ENCODE data around the gene SLC7A10.

GRCh38 chr19:33268162-33268991 is 42.7 kb upstream of the SLC7A10 start:
- TF ChIP-seq RAD21 (conservative IDR thresholded peaks at IDR 0.05), result no peak
- TF ChIP-seq, protein P1, sequence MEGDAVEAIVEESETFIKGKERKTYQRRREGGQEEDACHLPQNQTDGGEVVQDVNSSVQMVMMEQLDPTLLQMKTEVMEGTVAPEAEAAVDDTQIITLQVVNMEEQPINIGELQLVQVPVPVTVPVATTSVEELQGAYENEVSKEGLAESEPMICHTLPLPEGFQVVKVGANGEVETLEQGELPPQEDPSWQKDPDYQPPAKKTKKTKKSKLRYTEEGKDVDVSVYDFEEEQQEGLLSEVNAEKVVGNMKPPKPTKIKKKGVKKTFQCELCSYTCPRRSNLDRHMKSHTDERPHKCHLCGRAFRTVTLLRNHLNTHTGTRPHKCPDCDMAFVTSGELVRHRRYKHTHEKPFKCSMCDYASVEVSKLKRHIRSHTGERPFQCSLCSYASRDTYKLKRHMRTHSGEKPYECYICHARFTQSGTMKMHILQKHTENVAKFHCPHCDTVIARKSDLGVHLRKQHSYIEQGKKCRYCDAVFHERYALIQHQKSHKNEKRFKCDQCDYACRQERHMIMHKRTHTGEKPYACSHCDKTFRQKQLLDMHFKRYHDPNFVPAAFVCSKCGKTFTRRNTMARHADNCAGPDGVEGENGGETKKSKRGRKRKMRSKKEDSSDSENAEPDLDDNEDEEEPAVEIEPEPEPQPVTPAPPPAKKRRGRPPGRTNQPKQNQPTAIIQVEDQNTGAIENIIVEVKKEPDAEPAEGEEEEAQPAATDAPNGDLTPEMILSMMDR (IDR thresholded peaks at IDR 0.05; ENCODE audit: poor library complexity, severe bottlenecking), result no peak
- TF ChIP-seq EZH2 (IDR thresholded peaks at IDR 0.05; ENCODE audit: borderline replicate concordance, insufficient read depth, low read length, poor library complexity, severe bottlenecking), result no peak
- no peak for TF ChIP-seq EP300 (conservative IDR thresholded peaks at IDR 0.05; ENCODE audit: poor library complexity, severe bottlenecking)
- no peak for TF ChIP-seq POLR2AphosphoS5 (IDR thresholded peaks at IDR 0.05)
- TF ChIP-seq, protein P2, sequence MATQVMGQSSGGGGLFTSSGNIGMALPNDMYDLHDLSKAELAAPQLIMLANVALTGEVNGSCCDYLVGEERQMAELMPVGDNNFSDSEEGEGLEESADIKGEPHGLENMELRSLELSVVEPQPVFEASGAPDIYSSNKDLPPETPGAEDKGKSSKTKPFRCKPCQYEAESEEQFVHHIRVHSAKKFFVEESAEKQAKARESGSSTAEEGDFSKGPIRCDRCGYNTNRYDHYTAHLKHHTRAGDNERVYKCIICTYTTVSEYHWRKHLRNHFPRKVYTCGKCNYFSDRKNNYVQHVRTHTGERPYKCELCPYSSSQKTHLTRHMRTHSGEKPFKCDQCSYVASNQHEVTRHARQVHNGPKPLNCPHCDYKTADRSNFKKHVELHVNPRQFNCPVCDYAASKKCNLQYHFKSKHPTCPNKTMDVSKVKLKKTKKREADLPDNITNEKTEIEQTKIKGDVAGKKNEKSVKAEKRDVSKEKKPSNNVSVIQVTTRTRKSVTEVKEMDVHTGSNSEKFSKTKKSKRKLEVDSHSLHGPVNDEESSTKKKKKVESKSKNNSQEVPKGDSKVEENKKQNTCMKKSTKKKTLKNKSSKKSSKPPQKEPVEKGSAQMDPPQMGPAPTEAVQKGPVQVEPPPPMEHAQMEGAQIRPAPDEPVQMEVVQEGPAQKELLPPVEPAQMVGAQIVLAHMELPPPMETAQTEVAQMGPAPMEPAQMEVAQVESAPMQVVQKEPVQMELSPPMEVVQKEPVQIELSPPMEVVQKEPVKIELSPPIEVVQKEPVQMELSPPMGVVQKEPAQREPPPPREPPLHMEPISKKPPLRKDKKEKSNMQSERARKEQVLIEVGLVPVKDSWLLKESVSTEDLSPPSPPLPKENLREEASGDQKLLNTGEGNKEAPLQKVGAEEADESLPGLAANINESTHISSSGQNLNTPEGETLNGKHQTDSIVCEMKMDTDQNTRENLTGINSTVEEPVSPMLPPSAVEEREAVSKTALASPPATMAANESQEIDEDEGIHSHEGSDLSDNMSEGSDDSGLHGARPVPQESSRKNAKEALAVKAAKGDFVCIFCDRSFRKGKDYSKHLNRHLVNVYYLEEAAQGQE (IDR thresholded peaks at IDR 0.05; ENCODE audit: borderline replicate concordance), result no peak
- no peak for TF ChIP-seq SMC3 (conservative IDR thresholded peaks at IDR 0.05; ENCODE audit: poor library complexity)
- TF ChIP-seq MXI1 (conservative IDR thresholded peaks at IDR 0.05; ENCODE audit: poor library complexity, severe bottlenecking), result no peak

Data from neural cell (in vitro differentiated cells).